Kidney (tissue), 14 donors: ENCODE data around the gene NCLN. TPM values are rescaled to one million over a fixed set of nuclear protein-coding genes. Genes with fewer than 3 reads are reported as not detected.

Experiments
- DNase-seq, 5 donors: peaks; one replicate each; pipeline ENCODE4 v3.0.0-alpha.2; 2013 to 2020
- FAIRE-seq: peaks from 2 replicates; lab custom pipeline; 2012; peaks lifted over from hg19 to GRCh38; lab: Jason Lieb, UNC
- H3K27ac ChIP-seq, 2 donors: one replicate each; pipeline ENCODE4 v1.7.0; 2013; ENCODE audit warnings: low read depth in 2 of 2, low read length in 2 of 2, inconsistent platforms in 1 of 2
- H3K27me3 ChIP-seq: one replicate; pipeline ENCODE4 v1.7.1; 2013; ENCODE audit warnings: low read length, inconsistent platforms; ENCODE audit not compliant: control insufficient read depth, insufficient read depth
- H3K36me3 ChIP-seq, 3 donors: one replicate each; pipeline versions ENCODE4 v1.7.0 to v1.7.1; 2013; ENCODE audit warnings: low read length in 3 of 3, control low read depth in 1 of 3, inconsistent platforms in 1 of 3; ENCODE audit not compliant: insufficient read depth in 3 of 3, control insufficient read depth in 2 of 3
- H3K4me1 ChIP-seq, 3 donors: one replicate each; pipeline versions ENCODE4 v1.7.0 to v1.7.1; 2013; ENCODE audit warnings: low read length in 3 of 3, inconsistent platforms in 1 of 3, low read depth in 1 of 3; ENCODE audit not compliant: control insufficient read depth in 2 of 3, insufficient read depth in 2 of 3
- H3K4me3 ChIP-seq, 3 donors: one replicate each; pipeline versions ENCODE4 v1.7.0 to v1.8.1; 2013; ENCODE audit warnings: low read length in 3 of 3, control low read depth in 1 of 3, inconsistent platforms in 1 of 3
- H3K9ac ChIP-seq, 3 donors: one replicate each; pipeline versions ENCODE4 v1.7.0 to v1.7.1; 2013; ENCODE audit warnings: low read length in 3 of 3, control low read depth in 1 of 3, inconsistent platforms in 1 of 3
- H3K9me3 ChIP-seq, 3 donors: one replicate each; pipeline versions ENCODE4 v1.7.0 to v1.7.1; 2013; ENCODE audit warnings: low read length in 3 of 3, control low read depth in 1 of 3, inconsistent platforms in 1 of 3; ENCODE audit not compliant: control insufficient read depth in 2 of 3, insufficient read depth in 1 of 3
- CTCF ChIP-seq: IDR thresholded peaks from 3 replicates; pipeline ENCODE4 v1.5.1; 2012; ENCODE audit warnings: mild to moderate bottlenecking, moderate library complexity, borderline replicate concordance; ENCODE audit not compliant: insufficient read depth; ENCODE audit errors: extremely low read depth
- intact Hi-C: fragments of 100-400 bp; cut with DNase I; formaldehyde crosslinking; loops from one replicate; pipeline ENCODE4 v1.11.1; 2022
- polyA plus RNA-seq: library from polyadenylated mRNA; stranded (reverse); fragments of 350-450 nt; fragmentation: Illumina TruSeq; extraction: RNeasy Lipid Tissue Mini Kit (QIAGEN cat#74804); gene quantifications from one replicate; pipeline ENCODE4 v1.2.3, GENCODE V29; 2014; ENCODE audit warnings: low read depth, low replicate concordance; ENCODE audit not compliant: insufficient read depth
- total RNA-seq: library from RNA; stranded (reverse); fragmentation: NEBNext Ultra II Directional; extraction: Animal tissue kit (Norgen Biotek cat#: 25700); gene quantifications from one replicate; pipeline ENCODE4 v1.2.1, GENCODE V29; 2021
- donor health status: control.
- donor health status: control.
- donor health status: control.
- donor health status: control.
- donor health status: control.
- donor health status: DM: yes; HTN: yes; CAD: no.
- donor health status: Normal renal cell carcinoma (clear cell type).

The NCLN gene
- total and polyA plus RNA-seq, 2 donors from 2014 or later: 43.3 to 63.2 TPM

- Histone ChIP-seq H3K9me3 (peaks cover 0 to 3% (median 0%) of the 10 kb centered on the region in 3 donors), H3K9ac (no peak overlapping the region), H3K27ac (no peak overlapping the region), H3K27me3 (no peaks in the 10 kb centered on the region), H3K4me1 (no peaks in the 10 kb centered on the region), H3K4me3 (peak overlapping the region in 1 of 3 donors; percentile 26), H3K36me3 (no peaks in the 10 kb centered on the region)
- peak in 4 of 5 donors; percentile 56 to 89 (median 80) for DNase-seq
- no peak for TF ChIP-seq CTCF
- intact Hi-C loops: no loop called here
- FAIRE-seq: no peak
Measured at GRCh38 chr19:3243819-3244700, 58.3 kb downstream of the NCLN start.

- H3K9ac ChIP-seq: no peak overlapping the region
- TF ChIP-seq CTCF: no peak
- H3K27me3 ChIP-seq: no peaks in the 10 kb centered on the region
- DNase-seq (no peak), FAIRE-seq (no peak)
- no peaks in the 10 kb centered on the region for H3K36me3 ChIP-seq
- H3K4me1 ChIP-seq: no peaks in the 10 kb centered on the region
- no peak overlapping the region for H3K4me3 ChIP-seq
- intact Hi-C loops: loop anchor here (5.0 kb wide), 1 partner anchor 48 kb away; no protein-coding TSS in a partner anchor
- H3K27ac ChIP-seq: no peak overlapping the region
- peaks cover 0 to 3% (median 0%) of the 10 kb centered on the region in 3 donors for H3K9me3 ChIP-seq
Measured at GRCh38 chr19:3245050-3245449, 59.3 kb downstream of the NCLN start.

DNA sequence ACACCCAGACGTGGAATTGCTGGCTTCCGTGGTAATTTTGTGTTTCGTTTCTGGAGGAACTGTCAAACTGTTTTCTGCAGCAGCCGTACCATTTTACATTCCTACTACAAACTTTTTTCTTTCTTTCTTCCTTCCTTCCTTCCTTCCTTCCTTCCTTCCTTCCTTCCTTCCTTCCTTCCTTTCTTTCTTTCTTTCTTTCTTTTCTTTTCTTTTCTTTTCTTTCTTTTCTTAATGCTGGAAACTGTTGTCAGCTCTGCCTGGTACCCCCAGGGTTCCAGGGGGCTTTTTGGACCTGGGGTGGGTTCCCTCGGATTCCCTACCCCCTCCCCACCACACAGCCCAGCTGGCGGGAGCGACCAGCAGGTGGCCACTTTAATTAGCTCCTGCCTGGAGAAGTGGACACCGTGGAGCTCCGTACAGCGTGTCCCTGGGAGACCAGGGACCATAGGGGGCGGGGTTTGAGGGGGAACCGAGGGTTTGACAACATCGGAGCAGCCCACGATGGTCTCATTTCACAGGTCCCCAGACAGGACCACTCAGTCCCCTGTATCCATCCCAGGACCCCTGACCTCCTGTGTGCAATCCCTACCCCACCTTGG is 63.1 kb downstream of the NCLN start:
- no peak for TF ChIP-seq CTCF

More for the DNA sequence above, 63.1 kb downstream of the NCLN start:
- intact Hi-C loops: loop anchor here (5.0 kb wide), 1 partner anchor 52 kb away; no protein-coding TSS in a partner anchor
- H3K4me3 ChIP-seq: no peak overlapping the region
- H3K4me1 ChIP-seq: no peaks in the 10 kb centered on the region
- H3K36me3 ChIP-seq: no peaks in the 10 kb centered on the region
- peaks cover 0 to 7% (median 3%) of the 10 kb centered on the region in 3 donors for H3K9me3 ChIP-seq
- no peak overlapping the region for H3K27ac ChIP-seq
- FAIRE-seq: no peak
- DNase-seq: no peak
- no peaks in the 10 kb centered on the region for H3K27me3 ChIP-seq
- H3K9ac ChIP-seq: no peak overlapping the region
